Activated B cell treated with CpG ODN at 0.5 μM for 24 hours (primary cell): ENCODE data around the gene ARHGEF28. TPM values are rescaled to one million over a fixed set of nuclear protein-coding genes. Genes with fewer than 3 reads are reported as not detected.

Source experiments
- ATAC-seq: fragments of 200-7000 bp; cut with Tn5 transposase; one replicate; pipeline ENCODE4 v1.10.0; 2021; ENCODE audit warnings: low read depth, mild to moderate bottlenecking, moderate library complexity
- CTCF ChIA-PET: fragments of 350-600 bp; sonication (Branson Sonifier 250); formaldehyde crosslinking; loops from one replicate; lab custom pipeline; 2021; ENCODE audit warnings: antibody characterized with exemption; lab: Charles Lee
- POLR2A ChIA-PET: fragments of 350-600 bp; sonication (Branson Sonifier 250); formaldehyde crosslinking; loops from one replicate; lab custom pipeline; 2021; ENCODE audit warnings: antibody characterized with exemption; lab: Charles Lee
- DNase-seq: peaks from one replicate; pipeline ENCODE4 v3.0.0; 2022
- H3K27ac Mint-ChIP-seq: one replicate; pipeline ENCODE4 v1.8.0; 2020; ENCODE audit warnings: mixed read lengths
- H3K27me3 Mint-ChIP-seq: one replicate; pipeline ENCODE4 v1.8.0; 2021; ENCODE audit warnings: mixed read lengths
- H3K36me3 Mint-ChIP-seq: one replicate; pipeline ENCODE4 v1.8.0; 2021; ENCODE audit warnings: low read depth, mixed read lengths
- H3K4me1 Mint-ChIP-seq: one replicate; pipeline ENCODE4 v1.8.0; 2021; ENCODE audit warnings: mixed read lengths
- H3K4me3 Mint-ChIP-seq: one replicate; pipeline ENCODE4 v1.8.0; 2020; ENCODE audit warnings: mild to moderate bottlenecking, mixed read lengths
- H3K9me3 Mint-ChIP-seq: one replicate; pipeline ENCODE4 v1.8.0; 2020; ENCODE audit warnings: mixed read lengths
- CTCF ChIP-seq: fragments of 200-600 bp; IDR thresholded peaks from one replicate; pipeline ENCODE4 v1.8.0; 2022; ENCODE audit warnings: antibody characterized with exemption, mild to moderate bottlenecking
- intact Hi-C: fragments of 100-400 bp; cut with micrococcal nuclease; formaldehyde crosslinking; loops from one replicate; pipeline ENCODE4 v1.15.1; 2024
- total RNA-seq: library from RNA; stranded (reverse); gene quantifications from 2 replicates; pipeline ENCODE4 v1.2.3, GENCODE V29; 2022

Gene ARHGEF28
- total RNA-seq, 1 donor from 2014 or later = not detected

GRCh38 chr5:73630765-73631164, 4.8 kb downstream of the ARHGEF28 start:
- H3K9me3 Mint-ChIP-seq = no peaks in the 10 kb centered on the region
- ATAC-seq (no peak), DNase-seq (no peak)
- CTCF ChIA-PET = no interaction called here
- TF ChIP-seq CTCF = no peak
- no peak overlapping the region for H3K4me3 Mint-ChIP-seq
- peaks cover 2% of the 10 kb centered on the region for H3K4me1 Mint-ChIP-seq
- intact Hi-C loops = no loop called here
- no peak overlapping the region for H3K27ac Mint-ChIP-seq
- peaks cover 25% of the 10 kb centered on the region for H3K27me3 Mint-ChIP-seq
- H3K36me3 Mint-ChIP-seq = no peaks in the 10 kb centered on the region
- POLR2A ChIA-PET = no interaction called here

GRCh38 chr5:73631500-73631899, 5.5 kb downstream of the ARHGEF28 start:
- intact Hi-C loops = no loop called here
- H3K27me3 Mint-ChIP-seq = peaks cover 25% of the 10 kb centered on the region
- H3K4me3 Mint-ChIP-seq = no peak overlapping the region
- no peak for TF ChIP-seq CTCF
- no peaks in the 10 kb centered on the region for H3K36me3 Mint-ChIP-seq
- no peak for ATAC-seq
- DNase-seq = no peak
- ChIA-PET POLR2A (no interaction called here), CTCF (no interaction called here)
- peaks cover under 1% of the 10 kb centered on the region for H3K4me1 Mint-ChIP-seq
- H3K27ac Mint-ChIP-seq = no peak overlapping the region
- H3K9me3 Mint-ChIP-seq = no peaks in the 10 kb centered on the region

GRCh38 chr5:73633060-73633459, 7.1 kb downstream of the ARHGEF28 start:
- no peaks in the 10 kb centered on the region for H3K4me1 Mint-ChIP-seq
- H3K9me3 Mint-ChIP-seq = no peaks in the 10 kb centered on the region
- intact Hi-C loops = no loop called here
- peaks cover 17% of the 10 kb centered on the region for H3K27me3 Mint-ChIP-seq
- POLR2A ChIA-PET = interaction anchor here (0.7 kb wide), 1 partner anchor 10 kb away, joined by 3 read pairs; no protein-coding TSS in a partner anchor
- DNase-seq (no peak), ATAC-seq (no peak)
- H3K4me3 Mint-ChIP-seq = no peak overlapping the region
- no peak for TF ChIP-seq CTCF
- no peaks in the 10 kb centered on the region for H3K36me3 Mint-ChIP-seq
- CTCF ChIA-PET = no interaction called here
- no peak overlapping the region for H3K27ac Mint-ChIP-seq

- no peak overlapping the region for H3K27ac Mint-ChIP-seq
- no peaks in the 10 kb centered on the region for H3K4me1 Mint-ChIP-seq
- no peak overlapping the region for H3K4me3 Mint-ChIP-seq
- DNase-seq (no peak), ATAC-seq (no peak)
- H3K27me3 Mint-ChIP-seq = peaks cover 5% of the 10 kb centered on the region
- no peaks in the 10 kb centered on the region for H3K9me3 Mint-ChIP-seq
- no peak for TF ChIP-seq CTCF
- H3K36me3 Mint-ChIP-seq = no peaks in the 10 kb centered on the region
- ChIA-PET POLR2A (no interaction called here), CTCF (no interaction called here)
- intact Hi-C loops = no loop called here
These were observed 10.4 kb downstream of the ARHGEF28 start for GRCh38 chr5:73636408-73636807.

GRCh38 chr5:73637565-73637964, 11.6 kb downstream of the ARHGEF28 start:
- no peak for TF ChIP-seq CTCF
- H3K4me3 Mint-ChIP-seq = no peak overlapping the region
- intact Hi-C loops = no loop called here
- H3K4me1 Mint-ChIP-seq = no peaks in the 10 kb centered on the region
- peaks cover 10% of the 10 kb centered on the region for H3K27me3 Mint-ChIP-seq
- no peak for ATAC-seq
- H3K36me3 Mint-ChIP-seq = no peaks in the 10 kb centered on the region
- no peak for DNase-seq
- ChIA-PET POLR2A (no interaction called here), CTCF (no interaction called here)
- H3K9me3 Mint-ChIP-seq = no peaks in the 10 kb centered on the region
- H3K27ac Mint-ChIP-seq = no peak overlapping the region
